Measurements from ENCODE around the gene SUMO2. TPM values are rescaled to one million over a fixed set of nuclear protein-coding genes. Genes with fewer than 3 reads are reported as not detected.
"Not testable (repeated sequence)": the region's sequence is repeated elsewhere in the genome, so short reads cannot be mapped to it uniquely, and the experiment has no call there.

Gene SUMO2
- total and polyA plus RNA-seq, 8 donors = 10.7 to 141 (median 62.7) TPM

DNA sequence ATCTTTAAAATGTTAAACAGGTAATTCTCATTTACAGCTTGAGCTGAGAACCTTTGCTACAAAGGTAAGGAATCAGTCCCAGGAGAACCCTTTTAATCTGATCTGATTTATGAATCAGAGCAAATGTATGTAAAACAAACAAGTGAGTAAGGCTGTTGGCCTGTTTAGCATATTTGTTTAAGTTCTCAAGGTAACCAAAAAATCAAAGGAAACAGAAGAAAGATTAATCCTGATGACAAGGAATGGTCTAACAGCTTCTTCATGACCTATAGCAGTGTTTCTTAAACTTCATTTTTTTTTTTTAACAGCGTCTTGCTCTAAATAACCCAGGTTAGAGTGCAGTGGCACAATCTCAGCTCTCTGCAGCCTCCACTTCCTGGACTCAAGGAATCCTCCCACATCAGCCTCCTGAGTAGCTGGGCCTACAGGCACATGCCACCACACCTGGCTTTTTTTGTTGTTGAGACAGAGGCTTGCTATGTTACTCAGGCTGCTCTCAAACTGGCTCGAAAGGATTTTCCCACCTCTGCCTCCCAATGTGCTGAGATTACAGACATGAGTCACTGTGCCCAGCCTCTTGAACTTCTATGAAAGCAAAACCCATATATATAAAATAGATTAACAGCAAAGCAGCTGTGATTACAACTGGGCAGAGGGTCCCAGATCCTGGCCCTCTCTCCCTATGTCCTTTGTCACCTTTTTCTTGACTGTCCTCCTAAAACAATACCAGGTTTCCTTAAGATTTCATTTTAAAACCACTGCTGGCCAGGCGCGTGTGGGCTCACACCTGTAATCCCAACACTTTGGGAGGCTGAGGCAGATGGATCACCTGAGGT, 23.3 kb downstream of the SUMO2 start:
- peak; percentile 25 to 75 for DNase-seq
- Histone ChIP-seq H3K27me3 (no peaks in the 10 kb centered on the region), H3K9me3 (no peaks in the 10 kb centered on the region), H3K36me3 (peaks cover 0 to 15% (median 9%) of the 10 kb centered on the region in 4 donors), H3K4me3 (no peak overlapping the region), H3K27ac (peak overlapping the region; percentile 29 to 71 (median 58)), H3K4me1 (peaks cover 3 to 25% (median 8%) of the 10 kb centered on the region in 4 donors)
- TF ChIP-seq POLR2A (IDR thresholded peaks at IDR 0.05) (no peak), EP300 (IDR thresholded peaks at IDR 0.05) (no peak), POLR2AphosphoS5 (IDR thresholded peaks at IDR 0.05) (no peak)
- TF ChIP-seq, protein P1, sequence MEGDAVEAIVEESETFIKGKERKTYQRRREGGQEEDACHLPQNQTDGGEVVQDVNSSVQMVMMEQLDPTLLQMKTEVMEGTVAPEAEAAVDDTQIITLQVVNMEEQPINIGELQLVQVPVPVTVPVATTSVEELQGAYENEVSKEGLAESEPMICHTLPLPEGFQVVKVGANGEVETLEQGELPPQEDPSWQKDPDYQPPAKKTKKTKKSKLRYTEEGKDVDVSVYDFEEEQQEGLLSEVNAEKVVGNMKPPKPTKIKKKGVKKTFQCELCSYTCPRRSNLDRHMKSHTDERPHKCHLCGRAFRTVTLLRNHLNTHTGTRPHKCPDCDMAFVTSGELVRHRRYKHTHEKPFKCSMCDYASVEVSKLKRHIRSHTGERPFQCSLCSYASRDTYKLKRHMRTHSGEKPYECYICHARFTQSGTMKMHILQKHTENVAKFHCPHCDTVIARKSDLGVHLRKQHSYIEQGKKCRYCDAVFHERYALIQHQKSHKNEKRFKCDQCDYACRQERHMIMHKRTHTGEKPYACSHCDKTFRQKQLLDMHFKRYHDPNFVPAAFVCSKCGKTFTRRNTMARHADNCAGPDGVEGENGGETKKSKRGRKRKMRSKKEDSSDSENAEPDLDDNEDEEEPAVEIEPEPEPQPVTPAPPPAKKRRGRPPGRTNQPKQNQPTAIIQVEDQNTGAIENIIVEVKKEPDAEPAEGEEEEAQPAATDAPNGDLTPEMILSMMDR (IDR thresholded peaks at IDR 0.05) = no peak
- intact Hi-C loops (cut with DNase I; ENCODE audit: low total_unique reads) = no loop called here
- 68 to 78% (median 71%) methylated on average over 4 of the region's 4 CpGs for WGBS, 5 donors

DNA sequence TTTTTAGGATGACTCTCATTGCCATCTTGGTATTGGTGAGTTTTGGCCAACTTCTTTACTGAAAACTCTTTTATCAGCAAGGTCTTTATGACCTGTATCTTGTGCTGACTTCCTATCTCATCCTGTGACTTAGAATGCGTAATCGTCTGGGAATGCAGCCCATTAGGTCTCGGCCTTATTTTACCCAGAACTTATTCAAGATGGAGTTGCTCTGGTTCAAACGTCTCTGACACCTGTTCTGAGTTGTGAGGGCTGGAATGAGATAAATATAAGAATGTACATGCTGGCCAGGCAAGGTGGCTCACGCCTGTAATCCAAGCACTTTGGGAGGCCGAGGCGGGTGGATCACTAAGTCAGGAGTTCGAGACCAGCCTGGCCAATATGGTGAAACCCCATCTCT, 24.3 kb downstream of the SUMO2 start:
- H3K27me3 ChIP-seq; H3K9me3 ChIP-seq; intact Hi-C loops (cut with DNase I; ENCODE audit: low total_unique reads); H3K4me3 ChIP-seq; DNase-seq: not testable (repeated sequence)
- WGBS, 5 donors = 90 to 93% (median 91%) methylated on average over 8 of the region's 8 CpGs
- H3K27ac ChIP-seq = peak overlapping the region in 1 of 5 donors; percentile 71
- H3K4me1 ChIP-seq = peaks cover 5 to 28% (median 13%) of the 10 kb centered on the region in 4 donors
- peaks cover 0 to 12% (median 3%) of the 10 kb centered on the region in 4 donors for H3K36me3 ChIP-seq

DNA sequence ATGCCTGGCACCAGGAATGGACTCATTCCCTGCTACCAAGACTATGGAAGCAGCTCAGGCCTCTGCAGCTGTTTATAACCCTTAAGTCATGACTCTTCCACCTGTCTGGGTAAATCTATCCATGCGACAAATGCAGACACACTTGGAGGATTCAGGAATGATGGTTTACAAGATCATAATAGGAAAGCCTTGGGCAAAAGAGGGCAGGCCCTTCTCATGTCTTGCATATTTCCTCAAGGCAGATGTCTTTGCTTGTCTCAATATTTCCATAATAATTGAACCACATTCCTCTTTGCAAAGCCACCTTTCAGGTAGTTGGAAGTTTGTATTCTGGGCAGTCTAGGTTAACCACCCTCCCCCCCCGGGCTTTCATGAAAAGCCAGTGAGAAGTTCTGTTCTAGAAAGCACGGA, 27.6 kb downstream of the SUMO2 start:
- Histone ChIP-seq H3K36me3 (no peaks in the 10 kb centered on the region), H3K4me3 (peak overlapping the region in 1 of 4 donors; percentile 96), H3K4me1 (peaks cover 11 to 52% (median 22%) of the 10 kb centered on the region in 4 donors), H3K27me3 (no peaks in the 10 kb centered on the region), H3K27ac (peak overlapping the region in 2 of 5 donors; percentile 85 to 95), H3K9me3 (no peaks in the 10 kb centered on the region)
- 80 to 92% (median 88%) methylated on average over 3 of the region's 3 CpGs for WGBS, 5 donors
- DNase-seq = no peak
- intact Hi-C loops (cut with DNase I; ENCODE audit: low total_unique reads) = no loop called here
- TF ChIP-seq EP300 (IDR thresholded peaks at IDR 0.05) (no peak), POLR2AphosphoS5 (IDR thresholded peaks at IDR 0.05) (no peak), POLR2A (IDR thresholded peaks at IDR 0.05) (no peak)
- TF ChIP-seq, protein P1 (IDR thresholded peaks at IDR 0.05) = no peak

DNA sequence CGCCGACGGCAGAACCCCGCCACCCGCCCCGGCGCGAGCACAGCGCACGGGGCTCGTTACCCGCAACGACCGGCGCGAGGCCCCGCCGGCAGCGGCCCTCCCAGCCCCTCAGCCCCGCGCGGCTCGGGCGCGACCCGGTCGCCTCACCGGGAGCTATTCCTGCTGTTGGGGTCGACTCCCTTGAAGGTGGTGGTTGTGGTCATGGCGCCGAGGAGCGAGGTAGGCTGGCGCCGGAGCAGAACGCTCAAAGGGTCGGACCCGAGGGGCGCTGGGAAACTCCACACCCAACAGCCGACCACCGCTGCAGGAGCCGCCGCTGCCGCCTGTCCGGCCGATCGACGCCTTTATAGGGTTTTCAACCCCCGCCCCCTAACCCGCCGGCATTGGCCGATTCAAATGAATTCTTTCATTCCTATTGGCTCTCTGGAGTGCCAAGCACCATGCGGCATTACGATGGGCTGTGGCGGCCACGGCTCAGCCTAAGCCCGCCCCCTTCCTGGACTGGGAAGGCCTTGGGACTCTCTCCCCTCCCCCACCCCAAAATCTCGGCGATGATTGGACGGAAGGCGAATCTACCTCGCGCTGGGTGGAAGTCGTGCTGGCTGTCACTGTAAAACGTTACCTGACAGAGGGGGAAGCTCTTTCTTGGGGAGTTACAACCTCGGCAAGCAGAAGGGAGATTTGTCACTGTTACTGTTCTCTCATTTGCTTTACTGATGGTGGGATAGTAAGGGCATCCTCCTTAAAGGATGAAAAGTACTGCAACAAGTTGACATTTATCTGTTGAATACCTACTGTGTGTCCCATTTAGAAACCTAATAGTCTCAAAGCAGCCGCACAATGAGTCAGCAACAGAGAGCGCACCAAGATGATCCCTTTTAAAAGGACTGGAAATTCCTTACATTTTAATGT, 28.3 kb downstream of the SUMO2 start, which contains the start of gene JPT1:
JPT1 (minus strand) TSS at position 318 of the 912 bp plus-strand sequence; CDS start at position 203, 115 bp downstream.
- 2 to 3% (median 2%) methylated on average over 34 to 67 of the region's 67 CpGs for WGBS, 5 donors
- no peaks in the 10 kb centered on the region for H3K27me3 ChIP-seq
- peak within 1 kb of the TSS; percentile 82 to 96 (median 93) for H3K4me3 ChIP-seq
- peaks cover 8 to 54% (median 22%) of the 10 kb centered on the region in 4 donors for H3K4me1 ChIP-seq
- DNase-seq = peak; percentile 99 to 100
- H3K27ac ChIP-seq = peak within 1 kb of the TSS; percentile 83 to 95 (median 89)
- no peaks in the 10 kb centered on the region for H3K36me3 ChIP-seq
- TF ChIP-seq POLR2A (IDR thresholded peaks at IDR 0.05) = peak in 2 of 4 donors; percentile 85 to 98
- TF ChIP-seq, protein P1 (IDR thresholded peaks at IDR 0.05) = no peak
- no peak for TF ChIP-seq EP300 (IDR thresholded peaks at IDR 0.05)
- peak; percentile 57 to 100 (median 99) for TF ChIP-seq POLR2AphosphoS5 (IDR thresholded peaks at IDR 0.05)
- intact Hi-C loops (cut with DNase I; ENCODE audit: low total_unique reads) = no loop called here
- no peaks in the 10 kb centered on the region for H3K9me3 ChIP-seq

All from stomach (tissue), 9 donors.